Body of pancreas (tissue), 4 donors: ENCODE data around the gene INPP5D.

ENCODE experiments used
- POLR2A ChIP-seq, 3 donors: fragments of 450-650 bp; IDR thresholded peaks; one replicate each; pipeline ENCODE4 v1.6.1; 2016; ENCODE audit warnings: antibody characterized with exemption in 3 of 3, mild to moderate bottlenecking in 2 of 3
- TF ChIP-seq, protein P1 (sequence below), 7 experiments: fragments of 450-650 bp in 4 of 7; fragments of 200-600 bp in 3 of 7; sonication (generic) in 3 of 7; IDR thresholded peaks; one replicate each; pipeline ENCODE4 v1.5.1; 2016 to 2019; ENCODE audit warnings: antibody characterized with exemption in 7 of 7

DNA sequence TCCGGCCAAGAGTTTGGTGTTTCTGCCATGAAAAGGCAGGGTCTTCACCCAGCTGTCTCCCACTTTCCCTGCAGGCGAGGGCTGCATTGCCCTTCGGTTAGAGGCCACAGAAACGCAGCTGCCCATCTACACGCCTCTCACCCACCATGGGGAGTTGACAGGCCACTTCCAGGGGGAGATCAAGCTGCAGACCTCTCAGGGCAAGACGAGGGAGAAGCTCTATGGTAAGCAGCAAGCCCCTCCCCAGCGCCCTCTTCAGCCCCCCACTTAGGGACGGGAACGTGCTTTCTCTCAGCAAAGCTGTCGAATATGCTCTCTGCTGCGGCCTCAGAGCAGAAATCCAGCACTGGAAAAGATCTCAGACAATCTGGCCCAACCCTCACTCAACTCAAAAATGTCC, 133.6 kb downstream of the INPP5D start:
- TF ChIP-seq, protein P1, sequence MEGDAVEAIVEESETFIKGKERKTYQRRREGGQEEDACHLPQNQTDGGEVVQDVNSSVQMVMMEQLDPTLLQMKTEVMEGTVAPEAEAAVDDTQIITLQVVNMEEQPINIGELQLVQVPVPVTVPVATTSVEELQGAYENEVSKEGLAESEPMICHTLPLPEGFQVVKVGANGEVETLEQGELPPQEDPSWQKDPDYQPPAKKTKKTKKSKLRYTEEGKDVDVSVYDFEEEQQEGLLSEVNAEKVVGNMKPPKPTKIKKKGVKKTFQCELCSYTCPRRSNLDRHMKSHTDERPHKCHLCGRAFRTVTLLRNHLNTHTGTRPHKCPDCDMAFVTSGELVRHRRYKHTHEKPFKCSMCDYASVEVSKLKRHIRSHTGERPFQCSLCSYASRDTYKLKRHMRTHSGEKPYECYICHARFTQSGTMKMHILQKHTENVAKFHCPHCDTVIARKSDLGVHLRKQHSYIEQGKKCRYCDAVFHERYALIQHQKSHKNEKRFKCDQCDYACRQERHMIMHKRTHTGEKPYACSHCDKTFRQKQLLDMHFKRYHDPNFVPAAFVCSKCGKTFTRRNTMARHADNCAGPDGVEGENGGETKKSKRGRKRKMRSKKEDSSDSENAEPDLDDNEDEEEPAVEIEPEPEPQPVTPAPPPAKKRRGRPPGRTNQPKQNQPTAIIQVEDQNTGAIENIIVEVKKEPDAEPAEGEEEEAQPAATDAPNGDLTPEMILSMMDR (IDR thresholded peaks at IDR 0.05) = no peak
- TF ChIP-seq POLR2A (IDR thresholded peaks at IDR 0.05) = no peak
